Upper lobe of right lung (tissue), 1 donor: Measurements from ENCODE around the gene CLRN3. TPM values are rescaled to one million over a fixed set of nuclear protein-coding genes. Genes with fewer than 3 reads are reported as not detected.

Source experiments
- ATAC-seq: fragments of 200-7000 bp; cut with Tn5 transposase; one replicate; pipeline ENCODE4 v1.9.1; 2020; ENCODE audit warnings: mild to moderate bottlenecking, moderate library complexity
- DNase-seq: peaks from one replicate; pipeline ENCODE4 v3.0.0-alpha.2; 2020
- H3K27ac ChIP-seq: fragments of 200-600 bp; one replicate; pipeline ENCODE4 v1.8.0; 2022
- H3K27me3 ChIP-seq: fragments of 200-600 bp; one replicate; pipeline ENCODE4 v1.8.0; 2022; ENCODE audit warnings: mild to moderate bottlenecking
- H3K36me3 ChIP-seq: fragments of 200-600 bp; one replicate; pipeline ENCODE4 v1.8.0; 2022
- H3K4me1 ChIP-seq: fragments of 200-600 bp; one replicate; pipeline ENCODE4 v1.8.0; 2022
- H3K4me3 ChIP-seq: fragments of 200-600 bp; one replicate; pipeline ENCODE4 v1.8.0; 2022; ENCODE audit warnings: mild to moderate bottlenecking
- H3K9me3 ChIP-seq: fragments of 200-600 bp; one replicate; pipeline ENCODE4 v1.8.0; 2022
- CTCF ChIP-seq: fragments of 200-600 bp; IDR thresholded peaks from one replicate; pipeline ENCODE4 v1.8.0; 2022; ENCODE audit warnings: antibody characterized with exemption
- intact Hi-C: fragments of 100-400 bp; cut with DNase I; formaldehyde crosslinking; loops from one replicate; pipeline ENCODE4 v1.11.0; 2022
- total RNA-seq: library from RNA; stranded (reverse); fragmentation: NEBNext Ultra II Directional; extraction: Animal tissue kit (Norgen Biotek cat#: 25700); gene quantifications from one replicate; pipeline ENCODE4 v1.2.1, GENCODE V29; 2021
- donor health status: DM: no; HTN: yes; CAD: no; lungs with severe emphysema.

CLRN3 gene
- total RNA-seq, 1 donor from 2014 or later = not detected

- ATAC-seq = no peak
- no peak overlapping the region for H3K4me3 ChIP-seq
- peaks cover 18% of the 10 kb centered on the region for H3K4me1 ChIP-seq
- H3K27ac ChIP-seq = no peak overlapping the region
- DNase-seq = no peak
- no peaks in the 10 kb centered on the region for H3K9me3 ChIP-seq
- no peaks in the 10 kb centered on the region for H3K36me3 ChIP-seq
- intact Hi-C loops = no loop called here
- no peaks in the 10 kb centered on the region for H3K27me3 ChIP-seq
- TF ChIP-seq CTCF = no peak
These were observed 18.6 kb upstream of the CLRN3 start for GRCh38 chr10:127911218-127911866.

GRCh38 chr10:127910464-127910770, 17.7 kb upstream of the CLRN3 start:
- H3K9me3 ChIP-seq = no peaks in the 10 kb centered on the region
- intact Hi-C loops = no loop called here
- no peak overlapping the region for H3K27ac ChIP-seq
- no peaks in the 10 kb centered on the region for H3K27me3 ChIP-seq
- TF ChIP-seq CTCF = no peak
- peaks cover 18% of the 10 kb centered on the region for H3K4me1 ChIP-seq
- no peaks in the 10 kb centered on the region for H3K36me3 ChIP-seq
- no peak overlapping the region for H3K4me3 ChIP-seq
- no peak for DNase-seq
- ATAC-seq = no peak

- H3K9me3 ChIP-seq = no peaks in the 10 kb centered on the region
- no peak for ATAC-seq
- intact Hi-C loops = loop anchor here (5.0 kb wide), 2 partner anchors 87 to 102 kb away; no protein-coding TSS in a partner anchor
- no peaks in the 10 kb centered on the region for H3K27me3 ChIP-seq
- peaks cover 18% of the 10 kb centered on the region for H3K4me1 ChIP-seq
- H3K27ac ChIP-seq = no peak overlapping the region
- H3K4me3 ChIP-seq = no peak overlapping the region
- no peak for TF ChIP-seq CTCF
- no peak for DNase-seq
- H3K36me3 ChIP-seq = no peaks in the 10 kb centered on the region
These were observed 17.1 kb upstream of the CLRN3 start for GRCh38 chr10:127909716-127910463.

- Histone ChIP-seq H3K4me1 (peaks cover 18% of the 10 kb centered on the region), H3K4me3 (no peak overlapping the region), H3K27me3 (no peaks in the 10 kb centered on the region), H3K27ac (no peak overlapping the region), H3K9me3 (no peaks in the 10 kb centered on the region), H3K36me3 (no peaks in the 10 kb centered on the region)
- DNase-seq = no peak
- ATAC-seq = no peak
- no peak for TF ChIP-seq CTCF
- intact Hi-C loops = loop anchor here (5.0 kb wide), 2 partner anchors 88 to 103 kb away; no protein-coding TSS in a partner anchor
These were observed 16.2 kb upstream of the CLRN3 start for GRCh38 chr10:127908959-127909267.

- intact Hi-C loops = loop anchor here (5.0 kb wide), 2 partner anchors 89 to 104 kb away; no protein-coding TSS in a partner anchor
- DNase-seq (no peak), ATAC-seq (no peak)
- no peak overlapping the region for H3K27ac ChIP-seq
- no peaks in the 10 kb centered on the region for H3K36me3 ChIP-seq
- TF ChIP-seq CTCF = no peak
- H3K9me3 ChIP-seq = no peaks in the 10 kb centered on the region
- peaks cover 18% of the 10 kb centered on the region for H3K4me1 ChIP-seq
- peak overlapping the region; percentile 66 for H3K4me3 ChIP-seq
- no peaks in the 10 kb centered on the region for H3K27me3 ChIP-seq
These were observed 15.6 kb upstream of the CLRN3 start for GRCh38 chr10:127908106-127908958.
